Endometrium (tissue), 2 donors: Measurements from ENCODE around the gene RIMBP2.

Experiments
- FAIRE-seq: peaks from 2 replicates; lab custom pipeline; 2012; peaks lifted over from hg19 to GRCh38; lab: Jason Lieb, UNC
- donor health status: control.
- donor health status: control.

Gene RIMBP2

GRCh38 chr12:130651188-130651959 is 64.7 kb downstream of the RIMBP2 start:
- FAIRE-seq = no peak

- FAIRE-seq = no peak
These were observed 66.0 kb downstream of the RIMBP2 start for GRCh38 chr12:130650131-130650530.

GRCh38 chr12:130649101-130650045 is 66.7 kb downstream of the RIMBP2 start:
- no peak for FAIRE-seq

GRCh38 chr12:130647814-130648213 is 68.3 kb downstream of the RIMBP2 start:
- no peak for FAIRE-seq

- FAIRE-seq = no peak
These were observed 69.3 kb downstream of the RIMBP2 start for GRCh38 chr12:130646716-130647370.

GRCh38 chr12:130646191-130646590 is 69.9 kb downstream of the RIMBP2 start:
- FAIRE-seq = peak; percentile 94

GRCh38 chr12:130645751-130646150 is 70.3 kb downstream of the RIMBP2 start:
- FAIRE-seq = no peak

GRCh38 chr12:130644566-130644965 is 71.5 kb downstream of the RIMBP2 start:
- no peak for FAIRE-seq

- FAIRE-seq = no peak
These were observed 72.0 kb downstream of the RIMBP2 start for GRCh38 chr12:130644146-130644545.

GRCh38 chr12:130642856-130643255 is 73.2 kb downstream of the RIMBP2 start:
- FAIRE-seq = no peak

- no peak for FAIRE-seq
These were observed 74.4 kb downstream of the RIMBP2 start for GRCh38 chr12:130641533-130642184.

GRCh38 chr12:130640901-130641300 is 75.2 kb downstream of the RIMBP2 start:
- FAIRE-seq = no peak

- no peak for FAIRE-seq
These were observed 75.6 kb downstream of the RIMBP2 start for GRCh38 chr12:130640496-130640895.

GRCh38 chr12:130639476-130640424 is 76.3 kb downstream of the RIMBP2 start:
- FAIRE-seq = no peak

GRCh38 chr12:130636370-130636769 is 79.7 kb downstream of the RIMBP2 start:
- FAIRE-seq = no peak

GRCh38 chr12:130634866-130635265 is 81.2 kb downstream of the RIMBP2 start:
- FAIRE-seq = no peak

- FAIRE-seq = no peak
These were observed 82.3 kb downstream of the RIMBP2 start for GRCh38 chr12:130633771-130634170.

GRCh38 chr12:130632642-130633041 is 83.5 kb downstream of the RIMBP2 start:
- no peak for FAIRE-seq

- no peak for FAIRE-seq
These were observed 87.8 kb downstream of the RIMBP2 start for GRCh38 chr12:130628304-130628703.

GRCh38 chr12:130627175-130627574 is 88.9 kb downstream of the RIMBP2 start:
- no peak for FAIRE-seq

- FAIRE-seq = no peak
These were observed 89.5 kb downstream of the RIMBP2 start for GRCh38 chr12:130626601-130627000.
